ENCODE results near the gene FRY. TPM values are rescaled to one million over a fixed set of nuclear protein-coding genes. Genes with fewer than 3 reads are reported as not detected.

Gene FRY
- total RNA-seq, 2 donors from 2014 or later: 10.3 to 13.7 TPM

GRCh38 chr13:32347651-32348050 lies 316.1 kb downstream of the FRY start:
- no peak for ATAC-seq
- intact Hi-C loops (cut with DNase I, micrococcal nuclease): no loop called here

More at GRCh38 chr13:32347651-32348050, 316.1 kb downstream of the FRY start:
- DNase-seq: no peak

Measured in left colon (tissue), 2 donors.